GM12872 (cell line): ENCODE measurements around the gene TBL1X.

Experiments used
- CTCF ChIP-seq: IDR thresholded peaks from 3 replicates; pipeline ENCODE4 v1.5.1; 2011; ENCODE audit warnings: low read depth, mild to moderate bottlenecking, low read length, moderate library complexity; ENCODE audit not compliant: insufficient read depth

TBL1X gene

GRCh38 chrX:9475984-9476383, 11.1 kb downstream of the TBL1X start:
- no peak for TF ChIP-seq CTCF

- TF ChIP-seq CTCF: no peak
Observed at GRCh38 chrX:9476810-9477575, 12.1 kb downstream of the TBL1X start.

DNA sequence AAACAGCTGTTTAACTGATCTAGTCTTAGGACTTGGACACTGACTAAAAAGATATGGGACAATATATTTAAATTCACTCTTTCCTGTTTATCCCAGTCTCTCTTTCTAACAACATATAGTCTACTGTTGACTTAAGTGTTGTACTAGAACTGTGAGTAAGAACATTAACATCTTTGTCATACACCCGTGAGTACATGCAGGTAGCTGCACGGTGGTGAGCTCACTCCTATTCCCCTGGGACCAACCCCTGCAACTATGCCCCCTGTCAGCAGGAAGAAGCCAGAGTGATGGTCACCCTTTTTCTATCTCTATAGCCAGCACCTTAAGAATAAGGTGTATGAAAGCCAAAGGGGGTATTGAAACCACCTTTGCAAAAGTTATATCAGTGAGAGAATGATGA, 17.6 kb downstream of the TBL1X start:
- TF ChIP-seq CTCF: no peak

- TF ChIP-seq CTCF: no peak
Observed at GRCh38 chrX:9482837-9483236, 18.0 kb downstream of the TBL1X start.

DNA sequence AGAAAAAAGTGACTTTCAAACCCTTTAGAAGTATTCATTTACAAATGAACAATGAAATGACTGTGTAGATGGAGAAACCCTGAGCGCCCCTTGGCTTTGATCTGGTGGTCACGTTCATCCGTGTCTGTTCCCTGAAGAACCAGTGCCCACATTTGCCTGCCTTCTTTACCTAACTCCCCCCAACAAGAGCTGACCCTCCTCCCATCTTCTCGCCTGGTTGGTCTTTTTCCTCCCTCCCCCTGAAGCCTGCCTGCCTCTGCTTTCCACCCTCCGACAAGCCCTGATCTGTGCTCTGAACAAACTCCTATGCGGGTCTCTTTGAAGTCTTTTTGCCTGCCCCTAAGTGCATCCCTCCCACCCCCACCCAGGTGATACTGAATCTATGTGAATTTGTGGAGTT, 18.5 kb downstream of the TBL1X start:
- TF ChIP-seq CTCF: no peak

GRCh38 chrX:9486786-9487387, 22.0 kb downstream of the TBL1X start:
- no peak for TF ChIP-seq CTCF

- no peak for TF ChIP-seq CTCF
Observed at GRCh38 chrX:9488586-9488985, 23.7 kb downstream of the TBL1X start.
